HG03439 (cell line): ENCODE data around the gene BICC1.

Experiments
- ATAC-seq: cut with Tn5 transposase; IDR thresholded peaks from one replicate; pipeline ENCODE4 v1.9.1; 2021; ENCODE audit warnings: mild to moderate bottlenecking, moderate library complexity; ENCODE audit not compliant: unreplicated experiment

Gene BICC1

GRCh38 chr10:58698777-58699356 is 186.2 kb downstream of the BICC1 start:
- no peak for ATAC-seq

GRCh38 chr10:58700591-58700990 is 187.9 kb downstream of the BICC1 start:
- no peak for ATAC-seq

DNA sequence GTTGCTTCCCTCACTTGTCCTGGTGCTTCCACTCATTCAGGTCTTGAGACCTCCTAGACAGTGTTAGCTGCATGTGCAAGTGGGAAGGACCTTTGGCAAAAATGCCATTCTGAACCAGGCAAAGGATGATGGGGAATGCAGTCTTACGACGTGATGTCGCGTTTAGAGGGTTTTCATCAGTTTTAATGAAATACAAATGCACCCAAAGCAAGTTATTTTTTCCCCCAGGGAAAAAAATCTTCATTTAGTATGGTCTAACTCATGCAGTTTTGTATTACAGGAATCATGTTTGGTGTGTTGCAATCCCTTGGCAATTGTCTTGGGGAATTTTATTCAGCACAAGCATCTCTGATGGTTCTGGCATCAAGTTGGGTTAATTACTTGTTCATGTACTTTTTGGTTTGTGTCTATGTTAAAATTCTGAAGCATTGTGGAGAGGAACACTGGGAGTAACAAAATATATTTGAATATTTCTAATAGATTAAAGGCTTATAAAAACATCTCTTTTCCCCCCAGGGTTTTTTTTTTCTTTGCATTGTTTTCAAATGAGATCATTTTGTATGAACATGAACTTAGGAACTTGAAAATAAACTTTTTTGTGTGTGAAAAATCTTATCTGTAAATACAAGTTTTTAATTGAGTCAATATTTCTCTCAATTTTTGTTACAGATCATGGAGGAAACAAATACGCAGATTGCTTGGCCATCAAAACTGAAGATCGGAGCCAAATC is 188.9 kb downstream of the BICC1 start:
- ATAC-seq, result no peak

GRCh38 chr10:58704226-58704625 is 191.6 kb downstream of the BICC1 start:
- no peak for ATAC-seq

- no peak for ATAC-seq
These were observed 192.0 kb downstream of the BICC1 start for GRCh38 chr10:58704671-58705141.

GRCh38 chr10:58706836-58707235 is 194.2 kb downstream of the BICC1 start:
- ATAC-seq, result no peak

DNA sequence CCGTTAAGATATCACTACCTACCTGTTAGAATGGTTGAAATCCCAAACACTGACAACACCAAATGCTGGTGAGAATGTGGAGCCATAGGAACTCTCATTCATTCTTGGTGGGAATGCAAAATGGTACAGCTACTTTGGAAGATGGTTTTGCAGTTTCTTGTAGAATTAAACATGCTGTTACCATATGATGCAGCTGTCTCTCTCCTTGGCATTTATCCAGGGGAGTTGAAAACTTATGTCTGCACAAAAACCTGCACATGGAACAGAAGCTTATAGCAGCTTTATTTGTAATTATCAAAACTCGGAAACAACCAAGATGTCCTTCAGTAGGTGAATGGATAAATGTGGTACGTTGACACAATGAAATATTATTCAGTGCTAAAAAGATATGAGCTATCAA is 199.5 kb downstream of the BICC1 start:
- no peak for ATAC-seq

GRCh38 chr10:58712982-58713381 is 200.3 kb downstream of the BICC1 start:
- no peak for ATAC-seq

GRCh38 chr10:58714409-58714808 is 201.7 kb downstream of the BICC1 start:
- ATAC-seq, result no peak

GRCh38 chr10:58715061-58715460 is 202.4 kb downstream of the BICC1 start:
- ATAC-seq, result no peak

GRCh38 chr10:58718596-58718995 is 205.9 kb downstream of the BICC1 start:
- no peak for ATAC-seq

GRCh38 chr10:58721601-58722281 is 209.1 kb downstream of the BICC1 start:
- ATAC-seq, result no peak

GRCh38 chr10:58723186-58723585 is 210.5 kb downstream of the BICC1 start:
- no peak for ATAC-seq

- ATAC-seq, result no peak
These were observed 211.3 kb downstream of the BICC1 start for GRCh38 chr10:58723966-58724365.

GRCh38 chr10:58724781-58725180 is 212.1 kb downstream of the BICC1 start:
- no peak for ATAC-seq

GRCh38 chr10:58725901-58726300 is 213.2 kb downstream of the BICC1 start:
- ATAC-seq, result no peak

DNA sequence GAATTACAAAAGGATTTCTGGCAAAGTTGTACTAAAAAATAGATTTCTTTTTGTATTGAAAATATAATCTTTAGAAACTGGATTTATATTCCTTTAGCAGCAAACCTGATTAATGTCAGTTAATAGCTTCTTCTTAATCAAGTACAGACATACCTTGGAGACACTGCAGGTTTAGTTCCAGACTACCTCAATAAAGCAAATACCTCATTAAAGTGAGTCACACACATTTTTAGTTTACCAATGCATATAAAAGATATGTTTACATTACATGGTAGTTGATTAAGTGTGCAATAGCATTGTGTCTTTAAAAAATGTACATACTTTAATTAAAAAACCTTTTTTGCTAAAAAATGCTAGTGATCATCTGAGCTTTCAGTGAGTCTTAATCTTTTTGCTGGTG is 215.0 kb downstream of the BICC1 start:
- no peak for ATAC-seq

GRCh38 chr10:58731276-58731675 is 218.6 kb downstream of the BICC1 start:
- ATAC-seq, result no peak

DNA sequence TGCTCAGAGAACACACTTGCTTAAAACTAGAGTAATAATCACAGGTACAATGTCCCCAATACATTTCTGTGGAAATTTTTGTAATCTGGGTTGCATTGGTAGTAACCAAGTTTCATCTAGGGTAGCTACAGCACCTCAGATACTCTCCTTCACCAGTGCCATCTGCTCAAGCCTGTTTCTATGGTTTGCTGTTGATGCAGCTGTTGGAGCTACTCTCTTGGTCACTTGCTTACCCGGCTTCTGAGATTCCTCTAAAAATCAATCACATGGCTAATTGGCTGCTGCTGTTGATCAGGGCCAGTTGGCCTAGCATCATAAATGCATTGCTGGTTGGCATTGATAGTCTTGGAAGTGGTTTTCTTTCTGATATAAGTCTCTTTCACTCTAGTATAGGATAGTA is 220.8 kb downstream of the BICC1 start:
- ATAC-seq, result no peak

- no peak for ATAC-seq
These were observed 221.4 kb downstream of the BICC1 start for GRCh38 chr10:58734116-58734515.

DNA sequence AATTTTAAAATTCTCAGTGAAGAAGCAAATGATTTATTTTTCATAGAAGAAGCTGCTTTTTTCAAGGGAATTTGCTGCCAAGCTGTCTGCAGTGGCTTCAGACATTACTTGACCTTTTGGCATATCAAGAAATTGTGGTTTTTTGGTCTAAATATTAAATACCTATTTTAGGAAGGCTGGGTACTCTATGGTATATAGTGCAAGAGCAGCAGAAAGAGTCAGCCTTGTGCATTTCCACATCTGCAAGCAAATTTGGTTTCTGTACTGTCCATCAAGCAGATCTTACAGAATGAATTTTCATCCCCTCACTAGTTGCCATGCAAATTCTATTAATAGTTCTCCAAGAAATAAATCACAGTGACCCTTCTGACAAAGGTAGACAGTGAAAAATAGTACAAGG is 222.0 kb downstream of the BICC1 start:
- no peak for ATAC-seq

DNA sequence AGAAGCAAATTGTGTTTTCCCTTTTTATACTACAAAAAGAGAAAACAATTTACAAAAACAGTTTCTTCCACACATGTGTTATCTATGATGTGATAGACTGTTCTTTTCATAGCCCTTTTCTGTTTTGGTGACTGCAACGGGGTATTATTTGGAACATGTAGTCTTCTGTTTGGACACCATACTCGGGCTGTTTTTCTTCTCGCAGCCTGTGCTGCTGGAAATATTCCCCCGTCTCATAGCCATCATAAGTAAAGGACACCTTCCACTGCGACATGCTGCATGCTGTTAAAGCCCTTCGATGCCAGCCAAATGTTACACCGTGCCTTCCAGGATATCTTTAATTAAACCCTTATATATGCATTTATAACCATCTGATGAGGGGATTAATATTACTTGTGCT is 222.4 kb downstream of the BICC1 start:
- no peak for ATAC-seq
